Measurements from ENCODE around the gene RCC2.
"Not testable (repeated sequence)": the region's sequence is repeated elsewhere in the genome, so short reads cannot be mapped to it uniquely, and the experiment has no call there.

RCC2 gene

GRCh38 chr1:17416389-17416788 lies 23.1 kb downstream of the RCC2 start:
- no peak for DNase-seq

- no peak for DNase-seq
Measured at GRCh38 chr1:17414022-17414421, 25.5 kb downstream of the RCC2 start.

- DNase-seq = no peak
Measured at GRCh38 chr1:17412093-17412870, 27.2 kb downstream of the RCC2 start.

GRCh38 chr1:17409391-17409811 lies 30.1 kb downstream of the RCC2 start:
- no peak for DNase-seq

GRCh38 chr1:17407786-17408514 lies 31.5 kb downstream of the RCC2 start:
- DNase-seq = not testable (repeated sequence)

GRCh38 chr1:17406760-17407475 lies 32.6 kb downstream of the RCC2 start:
- not testable (repeated sequence) for DNase-seq

- DNase-seq = no peak
Measured at GRCh38 chr1:17405898-17406759, 33.3 kb downstream of the RCC2 start.

- DNase-seq = no peak
Measured at GRCh38 chr1:17404820-17405219, 34.7 kb downstream of the RCC2 start.

GRCh38 chr1:17404034-17404684 lies 35.3 kb downstream of the RCC2 start:
- no peak for DNase-seq

- no peak for DNase-seq
Measured at GRCh38 chr1:17403081-17403480, 36.4 kb downstream of the RCC2 start.

GRCh38 chr1:17401841-17402240 lies 37.6 kb downstream of the RCC2 start:
- DNase-seq = no peak

GRCh38 chr1:17400725-17401341 lies 38.6 kb downstream of the RCC2 start:
- no peak for DNase-seq

- DNase-seq = no peak
Measured at GRCh38 chr1:17397910-17398695, 41.4 kb downstream of the RCC2 start.

- DNase-seq = no peak
Measured at GRCh38 chr1:17393230-17393629, 46.2 kb downstream of the RCC2 start.

- DNase-seq = no peak
Measured at GRCh38 chr1:17392199-17392740, 47.2 kb downstream of the RCC2 start.

GRCh38 chr1:17381161-17381560 lies 58.3 kb downstream of the RCC2 start:
- no peak for DNase-seq

- DNase-seq = no peak
Measured at GRCh38 chr1:17377325-17377953, 62.0 kb downstream of the RCC2 start.

- no peak for DNase-seq
Measured at GRCh38 chr1:17375651-17376050, 63.8 kb downstream of the RCC2 start.

GRCh38 chr1:17372955-17373354 lies 66.5 kb downstream of the RCC2 start:
- no peak for DNase-seq

- no peak for DNase-seq
Measured at GRCh38 chr1:17371896-17372295, 67.6 kb downstream of the RCC2 start, which contains the start of gene PADI6. PADI6 (plus strand) TSS chr1:17372196; CDS start chr1:17372246, 50 bp downstream.
